GM19025 (cell line): ENCODE data around the gene STXBP3.
"Not testable (repeated sequence)": the region's sequence is repeated elsewhere in the genome, so short reads cannot be mapped to it uniquely, and the experiment has no call there.

Source experiments
- ATAC-seq: cut with Tn5 transposase; IDR thresholded peaks from one replicate; pipeline ENCODE4 v1.9.1; 2021; ENCODE audit warnings: mild to moderate bottlenecking, low read depth, moderate library complexity; ENCODE audit not compliant: unreplicated experiment

STXBP3 gene, protein sequence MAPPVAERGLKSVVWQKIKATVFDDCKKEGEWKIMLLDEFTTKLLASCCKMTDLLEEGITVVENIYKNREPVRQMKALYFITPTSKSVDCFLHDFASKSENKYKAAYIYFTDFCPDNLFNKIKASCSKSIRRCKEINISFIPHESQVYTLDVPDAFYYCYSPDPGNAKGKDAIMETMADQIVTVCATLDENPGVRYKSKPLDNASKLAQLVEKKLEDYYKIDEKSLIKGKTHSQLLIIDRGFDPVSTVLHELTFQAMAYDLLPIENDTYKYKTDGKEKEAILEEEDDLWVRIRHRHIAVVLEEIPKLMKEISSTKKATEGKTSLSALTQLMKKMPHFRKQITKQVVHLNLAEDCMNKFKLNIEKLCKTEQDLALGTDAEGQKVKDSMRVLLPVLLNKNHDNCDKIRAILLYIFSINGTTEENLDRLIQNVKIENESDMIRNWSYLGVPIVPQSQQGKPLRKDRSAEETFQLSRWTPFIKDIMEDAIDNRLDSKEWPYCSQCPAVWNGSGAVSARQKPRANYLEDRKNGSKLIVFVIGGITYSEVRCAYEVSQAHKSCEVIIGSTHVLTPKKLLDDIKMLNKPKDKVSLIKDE

DNA sequence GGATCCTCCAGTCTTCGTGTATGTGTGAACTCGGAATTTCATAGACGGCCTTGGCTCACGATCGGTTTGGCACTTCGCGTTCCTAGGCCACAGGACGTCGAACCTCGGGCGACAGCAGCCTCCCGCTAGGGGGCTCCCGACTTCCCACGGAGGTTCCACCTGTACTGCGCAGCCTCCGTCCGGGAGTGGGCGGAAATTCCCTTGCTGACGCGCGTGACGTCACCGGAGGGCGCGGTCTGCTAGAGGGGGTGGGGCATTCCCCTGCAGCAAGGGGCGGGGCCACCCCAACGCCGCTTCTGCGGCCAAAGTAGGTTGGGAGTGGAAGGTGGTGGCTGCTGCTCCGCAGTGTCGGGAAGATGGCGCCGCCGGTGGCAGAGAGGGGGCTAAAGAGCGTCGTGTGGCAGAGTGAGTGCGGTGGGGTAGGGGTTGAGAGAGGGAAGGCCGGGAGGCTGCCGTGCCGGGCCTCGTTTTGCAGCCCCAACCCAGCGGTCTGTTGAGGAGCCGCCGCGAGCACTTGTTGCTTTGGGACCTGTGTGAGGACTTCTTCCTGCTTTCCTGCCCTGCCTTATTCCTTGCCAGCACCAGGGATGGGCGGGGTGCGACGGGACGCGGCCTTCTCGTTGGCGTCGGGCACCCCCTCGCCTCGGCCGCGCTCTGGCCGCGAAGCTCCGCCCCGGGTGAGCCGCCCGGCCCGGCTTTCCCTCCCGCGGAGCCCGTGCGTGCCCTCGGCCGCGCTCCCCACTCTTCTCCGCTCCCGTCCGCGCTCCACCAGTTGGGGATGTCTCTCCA is at the start of gene STXBP3:
TSS of gene STXBP3 (plus strand) at position 293 of the 789 bp plus-strand sequence. CDS start at position 357, 64 bp downstream.
- peak; percentile 89 for ATAC-seq

- no peak for ATAC-seq
Measured at GRCh38 chr1:108699375-108700332, 46.8 kb upstream of the STXBP3 start.

- no peak for ATAC-seq
Measured at GRCh38 chr1:108701176-108701849, 45.2 kb upstream of the STXBP3 start.

DNA sequence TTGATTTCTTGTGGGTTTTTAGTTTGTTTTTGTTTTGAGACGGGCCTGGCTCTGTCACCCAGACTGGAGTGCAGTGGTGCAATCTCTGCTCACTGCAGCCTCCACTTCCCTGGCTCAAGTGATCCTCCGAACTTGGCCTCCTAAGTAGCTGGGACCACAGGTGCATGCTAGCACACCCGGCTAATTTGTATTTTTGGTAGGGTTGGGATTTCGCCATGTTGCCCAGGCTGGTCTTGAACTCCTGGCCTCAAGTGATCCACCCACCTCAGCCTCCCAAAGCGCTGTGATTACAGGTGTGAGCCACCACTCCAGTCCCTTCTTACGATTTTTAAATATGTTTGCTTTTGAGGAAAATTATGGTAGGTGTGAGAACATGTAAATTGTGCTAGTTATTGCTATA is 44.4 kb upstream of the STXBP3 start:
- ATAC-seq, result not testable (repeated sequence)

DNA sequence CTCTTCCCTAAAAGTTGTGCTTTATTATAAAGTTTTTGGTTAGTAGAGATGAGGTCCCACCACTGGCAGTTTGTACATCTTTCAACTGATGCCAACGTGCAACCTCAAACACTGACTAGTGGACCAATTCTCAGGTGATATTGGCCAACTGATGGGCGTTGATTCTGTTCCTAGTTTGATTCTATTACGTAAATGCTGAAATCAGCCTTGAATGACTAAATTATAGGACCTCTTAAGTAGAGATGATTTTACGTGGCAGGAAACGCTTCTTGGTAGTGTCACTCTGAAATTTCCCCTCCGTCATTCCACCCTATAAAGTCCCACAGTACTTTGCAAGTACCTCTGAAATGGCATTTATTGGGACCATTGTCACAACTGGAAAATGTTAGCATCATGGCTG is 42.5 kb upstream of the STXBP3 start:
- no peak for ATAC-seq

DNA sequence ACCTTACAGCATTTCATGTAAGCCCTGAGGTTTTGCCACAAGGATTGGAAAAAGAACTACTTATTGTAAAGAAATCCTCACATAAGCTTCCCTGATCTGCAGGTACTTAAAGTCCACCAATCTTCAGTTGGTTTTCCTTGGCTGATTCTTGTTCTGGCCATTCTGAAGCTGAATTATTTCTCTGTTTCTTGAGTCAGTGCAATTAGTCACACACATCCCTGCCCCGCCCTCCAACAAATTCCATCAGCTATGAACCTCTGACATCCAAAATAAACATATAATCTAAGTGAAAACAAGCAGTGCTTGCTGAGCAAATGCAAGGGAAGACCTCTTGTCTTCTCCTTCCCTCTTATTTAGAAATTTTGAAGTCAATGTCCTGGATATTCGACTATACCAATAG is 42.0 kb upstream of the STXBP3 start:
- no peak for ATAC-seq

- no peak for ATAC-seq
Measured at GRCh38 chr1:108706643-108707042, 39.8 kb upstream of the STXBP3 start.

GRCh38 chr1:108708691-108709660 is 37.5 kb upstream of the STXBP3 start:
- no peak for ATAC-seq

GRCh38 chr1:108712606-108713150 is 33.8 kb upstream of the STXBP3 start, which contains the start of gene FNDC7:
Gene FNDC7 (plus strand): TSS chr1:108712908. CDS start chr1:108712934, 26 bp downstream.
- no peak for ATAC-seq

DNA sequence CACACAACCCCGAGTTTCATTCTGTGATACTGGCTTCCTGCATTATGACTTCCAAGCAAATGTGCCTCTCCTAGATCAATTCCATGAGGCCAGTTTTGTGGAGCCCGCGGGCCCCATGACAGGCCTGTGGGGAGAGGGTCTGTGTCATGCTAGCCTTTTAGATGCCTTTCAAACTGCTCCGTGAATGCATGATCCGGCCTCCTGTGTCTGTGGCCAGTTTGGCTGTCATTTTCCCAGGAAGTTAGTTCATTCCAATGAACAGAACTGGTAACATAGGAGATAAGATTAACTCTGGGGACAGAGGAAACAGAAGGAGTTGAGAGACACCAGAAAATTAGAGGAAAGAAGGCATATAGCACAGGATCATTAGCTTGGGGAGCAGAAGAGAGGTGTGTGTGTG is 30.5 kb upstream of the STXBP3 start:
- ATAC-seq, result no peak

DNA sequence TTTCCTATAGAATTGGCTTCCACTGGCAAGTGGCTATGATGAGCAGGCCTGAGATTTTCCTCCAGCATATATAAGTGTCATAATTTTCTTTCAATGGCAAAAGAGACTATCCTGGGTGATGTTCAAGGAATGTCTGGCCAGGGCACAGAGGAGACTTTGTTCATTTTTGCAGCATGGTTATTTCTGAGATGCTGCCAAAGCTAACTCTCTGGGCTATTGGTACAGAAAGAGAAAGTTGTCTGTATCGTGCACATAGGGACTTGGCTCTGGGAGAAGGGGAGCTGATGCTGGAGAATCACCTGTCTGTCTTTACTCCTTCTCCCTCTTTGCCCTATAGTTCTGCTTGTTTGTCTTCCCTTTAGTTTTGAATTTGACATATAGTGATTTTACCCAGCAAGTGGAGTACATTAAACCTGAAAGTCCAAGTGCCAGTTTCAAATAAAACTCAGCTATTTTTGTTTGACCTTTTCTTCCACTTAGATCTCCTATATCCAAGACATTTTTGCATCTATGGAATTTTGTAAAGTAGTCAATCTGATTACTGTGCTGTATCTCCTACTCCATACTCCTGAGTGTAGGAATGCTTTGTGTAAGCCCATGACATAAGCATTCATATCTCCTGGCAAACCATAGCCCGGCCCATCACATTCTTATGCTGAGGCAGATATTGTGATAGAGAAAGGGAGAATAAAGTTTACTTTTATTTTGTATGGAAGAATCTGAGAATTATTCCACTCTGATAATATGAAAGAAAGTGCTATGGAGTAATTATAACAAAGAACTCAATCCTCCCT is 29.8 kb upstream of the STXBP3 start:
- ATAC-seq, result no peak

GRCh38 chr1:108717774-108718316 is 28.6 kb upstream of the STXBP3 start:
- ATAC-seq, result no peak

- no peak for ATAC-seq
Measured at GRCh38 chr1:108718927-108719655, 27.4 kb upstream of the STXBP3 start.

DNA sequence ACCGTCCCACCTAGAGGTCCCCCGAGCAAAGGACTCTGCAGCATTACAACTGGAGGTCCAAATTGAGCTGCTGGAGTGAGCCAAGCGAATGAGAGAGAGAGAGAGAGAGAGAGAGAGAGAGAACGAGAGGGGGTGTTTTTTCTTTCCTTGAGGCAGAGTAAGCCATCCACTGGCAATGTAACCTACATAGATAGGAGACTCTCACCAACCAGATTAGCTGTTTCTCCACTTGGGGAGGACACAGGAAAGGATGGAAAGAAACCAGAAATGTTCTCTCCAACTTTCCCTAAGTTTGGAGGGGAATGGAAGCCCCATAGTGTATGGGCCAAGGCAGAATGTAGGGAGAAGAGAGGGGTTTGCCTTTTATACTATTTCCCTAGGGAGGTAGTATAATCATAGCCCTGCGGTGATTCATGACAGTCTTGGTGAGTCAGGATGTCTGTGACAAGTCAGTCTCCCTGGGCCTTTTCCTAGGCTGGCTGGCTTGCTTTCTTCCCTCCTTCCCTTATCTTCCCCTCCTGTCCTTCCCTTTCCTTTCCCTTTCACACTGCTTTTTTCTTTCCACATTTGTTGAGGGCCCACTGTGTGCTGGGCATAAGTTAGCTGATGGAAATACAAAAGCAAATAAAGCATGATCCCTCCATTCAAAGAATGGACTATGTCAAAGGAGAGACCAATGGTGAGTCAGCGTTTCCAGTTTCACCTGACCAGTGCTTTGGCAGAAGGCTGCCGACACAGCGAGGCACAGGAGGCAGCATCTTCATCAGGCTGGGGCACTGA is 26.6 kb upstream of the STXBP3 start:
- no peak for ATAC-seq

- no peak for ATAC-seq
Measured at GRCh38 chr1:108722292-108722691, 24.2 kb upstream of the STXBP3 start.

GRCh38 chr1:108725906-108726305 is 20.6 kb upstream of the STXBP3 start:
- no peak for ATAC-seq
